Kidney glomerular epithelial cell (primary cell): Measurements from ENCODE around the gene ELL.

Source experiments
- DNase-seq: peaks from one replicate; lab custom pipeline; 2025; lab: John Stamatoyannopoulos, UW

ELL gene

GRCh38 chr19:18504886-18505610 lies 16.8 kb downstream of the ELL start:
- no peak for DNase-seq

- DNase-seq, result peak; percentile 65
Measured at GRCh38 chr19:18503971-18504885, 17.6 kb downstream of the ELL start.

- no peak for DNase-seq
Measured at GRCh38 chr19:18503337-18503970, 18.4 kb downstream of the ELL start.

GRCh38 chr19:18502638-18503294 lies 19.1 kb downstream of the ELL start:
- no peak for DNase-seq

GRCh38 chr19:18502246-18502637 lies 19.6 kb downstream of the ELL start:
- no peak for DNase-seq

GRCh38 chr19:18501832-18502231 lies 20.0 kb downstream of the ELL start:
- no peak for DNase-seq

- DNase-seq, result no peak
Measured at GRCh38 chr19:18501351-18501750, 20.5 kb downstream of the ELL start.

- DNase-seq, result no peak
Measured at GRCh38 chr19:18500799-18501198, 21.1 kb downstream of the ELL start.

- no peak for DNase-seq
Measured at GRCh38 chr19:18500376-18500775, 21.5 kb downstream of the ELL start.

GRCh38 chr19:18499055-18499775 lies 22.7 kb downstream of the ELL start:
- DNase-seq, result no peak

- no peak for DNase-seq
Measured at GRCh38 chr19:18496980-18497256, 25.0 kb downstream of the ELL start.

GRCh38 chr19:18496167-18496979 lies 25.5 kb downstream of the ELL start:
- peak; percentile 70 for DNase-seq

- no peak for DNase-seq
Measured at GRCh38 chr19:18495204-18495911, 26.5 kb downstream of the ELL start.

- no peak for DNase-seq
Measured at GRCh38 chr19:18494267-18494607, 27.6 kb downstream of the ELL start.

GRCh38 chr19:18493440-18494266 lies 28.2 kb downstream of the ELL start:
- DNase-seq, result no peak

- no peak for DNase-seq
Measured at GRCh38 chr19:18491995-18492953, 29.6 kb downstream of the ELL start.

GRCh38 chr19:18490728-18491127 lies 31.1 kb downstream of the ELL start:
- no peak for DNase-seq

- no peak for DNase-seq
Measured at GRCh38 chr19:18489627-18490184, 32.2 kb downstream of the ELL start.
